OCI-LY3 (cell line): ENCODE data around the gene CYP26C1.

ENCODE experiments used
- H2AFZ ChIP-seq: fragments of 200-600, 300-600 bp; shearing (Covaris generic); 2 replicates; pipeline ENCODE4 v1.6.0; 2014; ENCODE audit warnings: antibody characterized with exemption, low read depth, low read length
- H3K27ac ChIP-seq: fragments of 200-600, 300-600 bp; sonication (generic); 2 replicates; pipeline ENCODE4 v1.5.1; 2014; ENCODE audit warnings: mild to moderate bottlenecking, low read length, moderate library complexity, mixed read lengths
- H3K27me3 ChIP-seq: fragments of 200-600, 300-600 bp; sonication (generic); 2 replicates; pipeline ENCODE4 v1.6.1; 2014; ENCODE audit warnings: low read depth, low read length, mixed read lengths
- H3K36me3 ChIP-seq: fragments of 200-600, 300-600 bp; sonication (generic); replicated peaks from 2 replicates; pipeline ENCODE3; 2014; ENCODE audit warnings: low read depth, low read length, mixed read lengths
- H3K4me1 ChIP-seq: fragments of 300-600, 200-600 bp; sonication (generic); 2 replicates; pipeline ENCODE4 v1.6.1; 2014; ENCODE audit warnings: low read length, mixed read lengths
- H3K4me2 ChIP-seq: fragments of 200-600, 300-600 bp; sonication (generic); 2 replicates; pipeline ENCODE4 v1.6.1; 2014; ENCODE audit warnings: low read length, mixed read lengths
- H3K4me3 ChIP-seq: fragments of 300-600, 200-600 bp; sonication (generic); 2 replicates; pipeline ENCODE4 v1.5.1; 2014; ENCODE audit warnings: antibody characterized with exemption, mild to moderate bottlenecking, low read length, moderate library complexity
- H3K79me2 ChIP-seq: fragments of 300-600, 200-600 bp; shearing (Covaris generic); 2 replicates; pipeline ENCODE4 v1.6.1; 2014; ENCODE audit warnings: mild to moderate bottlenecking, low read length, mixed read lengths
- H3K9ac ChIP-seq: fragments of 300-600, 200-600 bp; shearing (Covaris generic); 2 replicates; pipeline ENCODE4 v1.6.0; 2014; ENCODE audit warnings: mild to moderate bottlenecking, low read length, moderate library complexity
- H3K9me3 ChIP-seq: fragments of 200-600, 300-600 bp; shearing (Covaris generic); 2 replicates; pipeline ENCODE4 v1.6.1; 2014; ENCODE audit warnings: low read length, mixed read lengths; ENCODE audit not compliant: insufficient read depth
- H4K20me1 ChIP-seq: fragments of 200-600, 300-600 bp; sonication (generic); 2 replicates; pipeline ENCODE4 v1.6.1; 2016; ENCODE audit warnings: low read length, mixed read lengths; ENCODE audit not compliant: insufficient read depth
- EZH2phosphoT487 ChIP-seq: fragments of 200-600 bp; shearing (Covaris generic); IDR thresholded peaks from 2 replicates; pipeline ENCODE4 v1.6.1; 2018; ENCODE audit warnings: antibody characterized with exemption, mixed run types, low read depth
- TF ChIP-seq, protein P1 (sequence below): fragments of 200-600, 300-600 bp; sonication (generic); IDR thresholded peaks from 2 replicates; pipeline ENCODE4 v1.5.1; 2014; ENCODE audit warnings: antibody characterized with exemption, low read length, low read depth

CYP26C1 gene, protein sequence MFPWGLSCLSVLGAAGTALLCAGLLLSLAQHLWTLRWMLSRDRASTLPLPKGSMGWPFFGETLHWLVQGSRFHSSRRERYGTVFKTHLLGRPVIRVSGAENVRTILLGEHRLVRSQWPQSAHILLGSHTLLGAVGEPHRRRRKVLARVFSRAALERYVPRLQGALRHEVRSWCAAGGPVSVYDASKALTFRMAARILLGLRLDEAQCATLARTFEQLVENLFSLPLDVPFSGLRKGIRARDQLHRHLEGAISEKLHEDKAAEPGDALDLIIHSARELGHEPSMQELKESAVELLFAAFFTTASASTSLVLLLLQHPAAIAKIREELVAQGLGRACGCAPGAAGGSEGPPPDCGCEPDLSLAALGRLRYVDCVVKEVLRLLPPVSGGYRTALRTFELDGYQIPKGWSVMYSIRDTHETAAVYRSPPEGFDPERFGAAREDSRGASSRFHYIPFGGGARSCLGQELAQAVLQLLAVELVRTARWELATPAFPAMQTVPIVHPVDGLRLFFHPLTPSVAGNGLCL

GRCh38 chr10:93059975-93060886 is at the start of gene CYP26C1:
Gene CYP26C1 (plus strand): TSS chr10:93060798. CDS start chr10:93061264, 466 bp downstream.
- Histone ChIP-seq H3K4me2 (no peak within 1 kb of the TSS), H3K36me3 (peaks cover 3% of the 10 kb centered on the region), H3K27ac (no peak within 1 kb of the TSS), H3K79me2 (no peaks in the 10 kb centered on the region), H3K4me1 (no peaks in the 10 kb centered on the region), H3K4me3 (no peak within 1 kb of the TSS), H2AFZ (no peak within 1 kb of the TSS), H3K27me3 (no peaks in the 10 kb centered on the region), H4K20me1 (no peaks in the 10 kb centered on the region), H3K9ac (no peak within 1 kb of the TSS), H3K9me3 (no peaks in the 10 kb centered on the region)
- TF ChIP-seq EZH2phosphoT487 = no peak

DNA sequence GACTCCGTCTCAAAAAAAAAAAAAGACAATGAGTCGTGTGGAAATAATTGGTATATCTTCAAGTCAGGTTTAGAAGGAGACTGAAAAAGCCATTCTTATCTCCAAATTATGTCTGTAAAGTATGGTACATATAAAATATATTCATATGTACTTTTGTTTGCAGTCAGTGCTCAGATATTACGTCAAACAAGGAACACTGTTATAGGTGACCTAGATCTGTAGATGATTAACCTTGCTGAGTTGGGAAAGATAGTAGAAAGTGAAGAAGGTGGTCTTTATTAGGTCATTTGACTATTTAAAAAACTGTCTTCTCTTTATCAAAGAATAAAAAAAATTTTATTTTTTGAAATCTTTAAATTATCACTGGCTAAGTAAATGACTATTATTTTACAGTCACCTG is 44.9 kb upstream of the CYP26C1 start:
- H2AFZ ChIP-seq = no peak overlapping the region
- TF ChIP-seq EZH2phosphoT487 = no peak
- TF ChIP-seq, protein P1, sequence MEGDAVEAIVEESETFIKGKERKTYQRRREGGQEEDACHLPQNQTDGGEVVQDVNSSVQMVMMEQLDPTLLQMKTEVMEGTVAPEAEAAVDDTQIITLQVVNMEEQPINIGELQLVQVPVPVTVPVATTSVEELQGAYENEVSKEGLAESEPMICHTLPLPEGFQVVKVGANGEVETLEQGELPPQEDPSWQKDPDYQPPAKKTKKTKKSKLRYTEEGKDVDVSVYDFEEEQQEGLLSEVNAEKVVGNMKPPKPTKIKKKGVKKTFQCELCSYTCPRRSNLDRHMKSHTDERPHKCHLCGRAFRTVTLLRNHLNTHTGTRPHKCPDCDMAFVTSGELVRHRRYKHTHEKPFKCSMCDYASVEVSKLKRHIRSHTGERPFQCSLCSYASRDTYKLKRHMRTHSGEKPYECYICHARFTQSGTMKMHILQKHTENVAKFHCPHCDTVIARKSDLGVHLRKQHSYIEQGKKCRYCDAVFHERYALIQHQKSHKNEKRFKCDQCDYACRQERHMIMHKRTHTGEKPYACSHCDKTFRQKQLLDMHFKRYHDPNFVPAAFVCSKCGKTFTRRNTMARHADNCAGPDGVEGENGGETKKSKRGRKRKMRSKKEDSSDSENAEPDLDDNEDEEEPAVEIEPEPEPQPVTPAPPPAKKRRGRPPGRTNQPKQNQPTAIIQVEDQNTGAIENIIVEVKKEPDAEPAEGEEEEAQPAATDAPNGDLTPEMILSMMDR = no peak
- no peaks in the 10 kb centered on the region for H3K27me3 ChIP-seq

GRCh38 chr10:93023013-93023650 is 37.5 kb upstream of the CYP26C1 start:
- no peaks in the 10 kb centered on the region for H3K9me3 ChIP-seq

More for the DNA sequence above, 44.9 kb upstream of the CYP26C1 start:
- Histone ChIP-seq H3K36me3 (no peaks in the 10 kb centered on the region), H3K9ac (no peak overlapping the region), H3K4me1 (no peaks in the 10 kb centered on the region), H3K4me3 (no peak overlapping the region), H3K9me3 (no peaks in the 10 kb centered on the region), H3K27ac (no peak overlapping the region), H4K20me1 (no peaks in the 10 kb centered on the region), H3K4me2 (no peak overlapping the region), H3K79me2 (no peaks in the 10 kb centered on the region)

DNA sequence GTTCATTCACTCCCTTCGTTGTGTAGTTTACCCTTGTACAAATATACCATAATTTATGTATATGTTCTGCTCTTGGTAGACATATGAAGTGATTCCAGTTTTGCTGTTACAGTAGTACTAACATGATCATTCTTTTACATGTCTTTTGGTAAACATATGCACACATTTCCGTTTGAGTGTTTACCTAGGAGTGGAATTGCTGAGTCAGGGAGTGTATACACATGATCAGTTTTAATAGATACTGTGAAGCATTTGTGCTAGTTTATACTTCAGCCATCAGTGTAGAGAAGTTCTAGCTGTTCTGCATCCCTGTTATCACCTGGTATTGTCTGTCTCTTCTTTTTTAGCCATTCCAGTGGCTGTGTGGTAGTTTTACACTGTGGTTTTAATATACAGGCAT is 34.5 kb upstream of the CYP26C1 start:
- Histone ChIP-seq H3K4me3 (no peak overlapping the region), H4K20me1 (no peaks in the 10 kb centered on the region), H3K4me1 (no peaks in the 10 kb centered on the region)

More at GRCh38 chr10:93023013-93023650, 37.5 kb upstream of the CYP26C1 start:
- no peak overlapping the region for H3K27ac ChIP-seq
- H3K36me3 ChIP-seq = no peaks in the 10 kb centered on the region
- H3K27me3 ChIP-seq = no peaks in the 10 kb centered on the region
- no peaks in the 10 kb centered on the region for H3K79me2 ChIP-seq
- H3K9ac ChIP-seq = no peak overlapping the region
- no peak overlapping the region for H3K4me2 ChIP-seq
- no peaks in the 10 kb centered on the region for H4K20me1 ChIP-seq
- no peak overlapping the region for H3K4me3 ChIP-seq
- TF ChIP-seq EZH2phosphoT487 = no peak
- TF ChIP-seq, protein P1 = no peak
- no peaks in the 10 kb centered on the region for H3K4me1 ChIP-seq
- H2AFZ ChIP-seq = no peak overlapping the region

More for the DNA sequence above, 34.5 kb upstream of the CYP26C1 start:
- Histone ChIP-seq H3K9me3 (no peaks in the 10 kb centered on the region), H3K36me3 (no peaks in the 10 kb centered on the region), H2AFZ (no peak overlapping the region), H3K27ac (no peak overlapping the region), H3K9ac (no peak overlapping the region), H3K79me2 (no peaks in the 10 kb centered on the region), H3K27me3 (no peaks in the 10 kb centered on the region), H3K4me2 (no peak overlapping the region)
- TF ChIP-seq, protein P1 = no peak
- TF ChIP-seq EZH2phosphoT487 = no peak
